IPS-20b (cell line): ENCODE results near the gene PTPRE.

ENCODE experiments used
- H3K27ac ChIP-seq: one replicate; pipeline ENCODE4 v1.5.1; 2013; ENCODE audit warnings: low read length
- H3K27me3 ChIP-seq: 2 replicates; pipeline ENCODE4 v1.6.1; 2013; ENCODE audit warnings: mild to moderate bottlenecking, low read length, inconsistent platforms; ENCODE audit not compliant: insufficient read depth
- H3K36me3 ChIP-seq: 2 replicates; pipeline ENCODE4 v1.6.1; 2013; ENCODE audit warnings: low read depth, mild to moderate bottlenecking, inconsistent platforms, low read length, moderate library complexity; ENCODE audit not compliant: insufficient read depth
- H3K4me1 ChIP-seq: 2 replicates; pipeline ENCODE4 v1.6.1; 2013; ENCODE audit warnings: mild to moderate bottlenecking, control low read depth, inconsistent platforms, low read length, moderate library complexity; ENCODE audit not compliant: insufficient read depth
- H3K4me3 ChIP-seq: 2 replicates; pipeline ENCODE4 v1.5.1; 2013; ENCODE audit warnings: mild to moderate bottlenecking, low read length, inconsistent platforms
- H3K9ac ChIP-seq: 2 replicates; pipeline ENCODE4 v1.6.1; 2013; ENCODE audit warnings: low read depth, mild to moderate bottlenecking, inconsistent platforms, low read length, moderate library complexity
- H3K9me3 ChIP-seq: 2 replicates; pipeline ENCODE4 v1.6.1; 2013; ENCODE audit warnings: mild to moderate bottlenecking, low read depth, low read length, inconsistent platforms; ENCODE audit not compliant: insufficient read depth

Gene PTPRE

DNA sequence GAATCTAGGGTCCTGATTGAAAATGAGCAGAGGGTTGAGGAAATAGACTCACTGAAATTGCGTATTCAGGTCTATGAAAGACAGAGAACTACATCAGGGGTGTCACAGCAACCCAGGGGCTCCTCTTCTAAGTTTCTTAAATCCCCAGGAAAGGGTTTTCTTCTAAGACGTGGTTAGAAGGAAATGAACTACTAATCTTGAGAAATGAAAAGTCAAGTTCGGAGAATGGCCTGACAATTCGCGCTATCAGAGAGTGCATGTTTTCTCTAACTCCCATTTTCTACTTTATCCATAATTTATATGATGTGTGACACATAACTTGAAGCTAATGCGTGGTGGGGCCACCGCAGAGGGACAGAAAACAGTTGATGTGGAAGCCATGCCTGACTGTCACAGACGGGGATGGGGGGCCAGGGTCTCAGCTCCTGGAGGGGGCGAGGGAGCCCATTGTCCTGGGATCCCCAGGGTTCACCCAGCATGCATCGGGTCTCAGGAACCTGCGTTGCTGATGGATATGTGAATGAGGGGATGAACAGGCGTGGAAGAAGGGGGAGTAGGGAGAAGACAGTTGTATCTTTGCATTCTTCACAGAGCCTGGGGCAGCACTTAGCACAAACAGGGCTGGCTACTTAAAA, 86.3 kb downstream of the PTPRE start:
- Histone ChIP-seq H3K4me3 (no peak overlapping the region), H3K36me3 (no peaks in the 10 kb centered on the region), H3K27ac (no peak overlapping the region), H3K9ac (no peak overlapping the region), H3K9me3 (no peaks in the 10 kb centered on the region), H3K27me3 (no peaks in the 10 kb centered on the region), H3K4me1 (no peaks in the 10 kb centered on the region)

DNA sequence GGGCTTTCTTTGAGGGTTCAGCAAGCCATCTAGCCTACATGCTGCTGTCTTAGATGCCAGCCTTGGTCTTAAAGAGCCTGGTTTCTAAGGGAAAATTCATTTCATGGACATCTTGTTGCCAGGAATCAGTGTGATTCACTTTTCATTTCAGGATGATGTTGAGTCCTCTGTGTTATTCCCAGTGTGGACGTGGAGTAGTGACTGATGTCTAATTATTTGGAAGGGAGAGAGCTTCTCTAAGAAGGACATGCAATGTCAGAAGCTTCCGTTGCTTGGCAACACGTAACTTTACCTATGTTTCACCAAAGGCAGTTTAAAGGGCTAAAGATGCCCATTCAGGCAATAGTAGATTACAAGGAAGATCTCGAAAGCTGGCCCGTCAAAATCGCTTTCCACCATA, 89.0 kb downstream of the PTPRE start:
- H3K27ac ChIP-seq: no peak overlapping the region
- no peaks in the 10 kb centered on the region for H3K4me1 ChIP-seq
- H3K9ac ChIP-seq: no peak overlapping the region
- no peaks in the 10 kb centered on the region for H3K36me3 ChIP-seq
- H3K27me3 ChIP-seq: no peaks in the 10 kb centered on the region
- no peaks in the 10 kb centered on the region for H3K9me3 ChIP-seq
- H3K4me3 ChIP-seq: no peak overlapping the region

DNA sequence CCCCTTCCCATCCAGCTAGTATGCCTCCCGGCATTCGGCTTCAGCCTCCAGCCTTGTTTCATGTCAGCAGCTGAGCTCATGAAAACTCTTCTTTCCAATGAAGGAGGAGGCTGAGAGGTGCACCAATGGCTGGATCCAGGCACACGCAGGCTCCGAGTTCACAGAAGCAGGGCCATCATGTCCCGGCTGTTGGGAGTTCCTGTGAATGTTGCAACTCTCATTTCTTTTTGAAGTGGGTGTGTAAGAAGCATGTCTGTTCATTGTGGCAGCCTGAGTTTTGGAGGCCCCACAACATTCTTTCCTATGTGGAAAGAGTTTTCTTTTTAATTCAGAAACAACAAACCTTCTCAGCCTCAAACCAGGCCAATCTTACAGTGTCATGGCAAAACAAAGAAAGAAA, 89.7 kb downstream of the PTPRE start:
- Histone ChIP-seq H3K27me3 (no peaks in the 10 kb centered on the region), H3K4me1 (no peaks in the 10 kb centered on the region), H3K36me3 (no peaks in the 10 kb centered on the region), H3K27ac (no peak overlapping the region), H3K4me3 (no peak overlapping the region), H3K9me3 (no peaks in the 10 kb centered on the region), H3K9ac (no peak overlapping the region)

- Histone ChIP-seq H3K4me1 (no peaks in the 10 kb centered on the region), H3K9me3 (no peaks in the 10 kb centered on the region), H3K36me3 (no peaks in the 10 kb centered on the region), H3K9ac (no peak overlapping the region), H3K4me3 (no peak overlapping the region), H3K27me3 (no peaks in the 10 kb centered on the region), H3K27ac (no peak overlapping the region)
These were observed 90.4 kb downstream of the PTPRE start for GRCh38 chr10:127997271-127997670.

- no peak overlapping the region for H3K9ac ChIP-seq
- no peak overlapping the region for H3K27ac ChIP-seq
- H3K27me3 ChIP-seq: no peaks in the 10 kb centered on the region
- no peaks in the 10 kb centered on the region for H3K36me3 ChIP-seq
- H3K4me1 ChIP-seq: no peaks in the 10 kb centered on the region
- no peak overlapping the region for H3K4me3 ChIP-seq
- H3K9me3 ChIP-seq: no peaks in the 10 kb centered on the region
These were observed 91.0 kb downstream of the PTPRE start for GRCh38 chr10:127997937-127998336.

GRCh38 chr10:127998501-127999144, 91.7 kb downstream of the PTPRE start:
- no peaks in the 10 kb centered on the region for H3K36me3 ChIP-seq
- H3K4me3 ChIP-seq: no peak overlapping the region
- no peak overlapping the region for H3K27ac ChIP-seq
- H3K4me1 ChIP-seq: no peaks in the 10 kb centered on the region
- no peak overlapping the region for H3K9ac ChIP-seq
- no peaks in the 10 kb centered on the region for H3K27me3 ChIP-seq
- no peaks in the 10 kb centered on the region for H3K9me3 ChIP-seq

DNA sequence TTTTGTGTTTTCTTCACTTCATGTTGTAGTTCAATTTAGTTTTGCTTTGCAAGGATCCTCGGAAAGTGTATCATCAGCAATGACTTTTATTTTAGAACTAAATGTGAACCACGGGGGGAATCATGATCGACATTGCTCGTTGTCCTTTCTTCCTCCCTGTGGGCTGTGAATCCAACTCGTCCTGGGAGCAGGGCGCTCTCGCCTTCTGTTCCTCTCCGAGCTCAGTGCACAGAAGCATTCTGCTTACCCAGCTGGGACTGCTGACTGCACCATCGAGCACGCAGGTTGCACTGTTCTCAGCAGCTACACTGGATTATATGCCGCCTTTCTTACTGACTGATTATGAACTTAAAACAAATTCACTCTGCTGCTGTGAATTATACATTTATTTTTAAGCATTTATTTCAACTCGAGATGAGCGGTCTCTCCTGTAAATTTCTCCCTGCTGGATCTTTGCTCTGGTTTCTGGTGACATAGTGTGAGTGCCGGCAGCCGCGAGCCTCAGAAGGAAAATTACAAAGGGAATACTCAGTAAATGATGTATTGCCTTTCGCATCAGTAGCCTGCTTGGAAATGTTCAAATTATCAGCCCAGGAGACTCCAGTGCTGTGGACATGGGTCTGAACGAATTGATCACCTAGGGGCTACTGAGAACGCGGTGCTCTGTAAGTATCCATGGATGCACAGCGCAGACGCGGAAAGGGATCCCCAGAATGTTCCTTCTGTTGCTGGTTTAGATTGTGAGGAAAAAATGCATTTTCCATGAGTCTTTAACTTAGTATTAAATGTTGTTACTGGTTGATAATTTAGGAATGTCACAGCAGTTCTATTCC, 92.6 kb downstream of the PTPRE start:
- no peak overlapping the region for H3K27ac ChIP-seq
- H3K4me1 ChIP-seq: no peaks in the 10 kb centered on the region
- H3K9me3 ChIP-seq: no peaks in the 10 kb centered on the region
- no peaks in the 10 kb centered on the region for H3K27me3 ChIP-seq
- no peak overlapping the region for H3K9ac ChIP-seq
- H3K36me3 ChIP-seq: no peaks in the 10 kb centered on the region
- H3K4me3 ChIP-seq: no peak overlapping the region

- Histone ChIP-seq H3K9me3 (no peaks in the 10 kb centered on the region), H3K9ac (no peak overlapping the region), H3K4me1 (no peaks in the 10 kb centered on the region), H3K27me3 (no peaks in the 10 kb centered on the region), H3K27ac (no peak overlapping the region), H3K4me3 (no peak overlapping the region), H3K36me3 (no peaks in the 10 kb centered on the region)
These were observed 93.8 kb downstream of the PTPRE start for GRCh38 chr10:128000471-128001362.

- Histone ChIP-seq H3K27me3 (no peaks in the 10 kb centered on the region), H3K27ac (no peak overlapping the region), H3K36me3 (no peaks in the 10 kb centered on the region), H3K4me1 (no peaks in the 10 kb centered on the region), H3K9me3 (no peaks in the 10 kb centered on the region), H3K9ac (no peak overlapping the region), H3K4me3 (no peak overlapping the region)
These were observed 94.5 kb downstream of the PTPRE start for GRCh38 chr10:128001363-128001745.

DNA sequence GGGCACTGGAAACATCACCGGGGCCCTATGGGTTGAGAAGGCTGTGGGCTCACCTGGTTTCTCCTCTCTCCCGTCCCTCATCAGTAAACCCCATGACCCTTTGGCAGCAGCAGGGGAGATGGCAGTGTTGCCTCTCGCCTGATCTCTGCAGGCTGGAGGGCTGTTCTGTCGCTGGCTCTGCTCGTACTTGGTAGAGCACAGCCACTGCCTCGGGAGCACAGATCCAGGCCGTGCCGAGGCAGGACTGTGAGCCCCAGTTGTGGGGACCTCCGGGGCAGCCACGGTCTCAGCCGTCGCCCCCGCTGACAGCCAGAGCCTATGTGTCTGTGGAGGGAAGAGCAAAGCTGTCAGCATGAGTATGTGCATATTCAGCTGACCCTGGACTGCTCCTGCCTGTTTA, 94.9 kb downstream of the PTPRE start:
- H3K9ac ChIP-seq: no peak overlapping the region
- no peaks in the 10 kb centered on the region for H3K4me1 ChIP-seq
- H3K27ac ChIP-seq: no peak overlapping the region
- H3K4me3 ChIP-seq: no peak overlapping the region
- no peaks in the 10 kb centered on the region for H3K9me3 ChIP-seq
- H3K36me3 ChIP-seq: no peaks in the 10 kb centered on the region
- H3K27me3 ChIP-seq: no peaks in the 10 kb centered on the region

- no peak overlapping the region for H3K9ac ChIP-seq
- H3K27me3 ChIP-seq: no peaks in the 10 kb centered on the region
- H3K4me3 ChIP-seq: no peak overlapping the region
- H3K36me3 ChIP-seq: no peaks in the 10 kb centered on the region
- no peaks in the 10 kb centered on the region for H3K9me3 ChIP-seq
- H3K27ac ChIP-seq: no peak overlapping the region
- H3K4me1 ChIP-seq: no peaks in the 10 kb centered on the region
These were observed 96.6 kb downstream of the PTPRE start for GRCh38 chr10:128003521-128003920.
